HepG2 (cell line): ENCODE data around the gene VDR. TPM values are rescaled to one million over a fixed set of nuclear protein-coding genes. Genes with fewer than 3 reads are reported as not detected.

Source experiments
- ATAC-seq: fragments of 200-7000 bp; cut with Tn5 transposase; 3 replicates; pipeline ENCODE4 v1.9.1; 2020; ENCODE audit warnings: mild to moderate bottlenecking, moderate library complexity
- BruUV-seq: library from RNA; stranded (reverse); fragments of 400-500 nt; replicated peaks from 2 replicates; lab custom pipeline; 2021; lab: Mats Ljungman, UMichigan
- CTCF ChIA-PET: fragments of 300-600 bp; formaldehyde crosslinking; extraction: SDS; loops from one replicate; lab custom pipeline; 2021; ENCODE audit warnings: low total read pairs, inconsistent platforms, low intra/inter-chr PET ratio; lab: Yijun Ruan, JAX
- POLR2A ChIA-PET: fragments of 350-600 bp; sonication (Branson Sonifier 250); formaldehyde crosslinking; loops from one replicate; lab custom pipeline; 2020; ENCODE audit warnings: antibody characterized with exemption, inconsistent platforms; lab: Yijun Ruan, JAX
- DNase-seq: peaks from one replicate; pipeline ENCODE4 v3.0.0-alpha.2; 2015; ENCODE audit warnings: low spot score
- FAIRE-seq: peaks from 3 replicates; lab custom pipeline; 2011; peaks lifted over from hg19 to GRCh38; lab: Jason Lieb, UNC
- H2AFZ ChIP-seq: one replicate; pipeline ENCODE4 v1.6.1; 2011; ENCODE audit warnings: low read length, inconsistent platforms
- H3K27ac ChIP-seq: fragments of 300-600 bp; 3 replicates; pipeline ENCODE4 v1.8.0; 2011; ENCODE audit warnings: mixed run types, mild to moderate bottlenecking, mixed read lengths, low read length, inconsistent platforms; ENCODE audit not compliant: insufficient read depth; ENCODE audit errors: extremely low read length
- H3K27me3 ChIP-seq, 2 experiments: fragments of 200-600 bp in 1 of 2; 2 replicates in 1 of 2; 3 replicates in 1 of 2; pipeline versions ENCODE4 v1.6.0 to v1.8.0; 2011; ENCODE audit warnings: low read length in 2 of 2, mild to moderate bottlenecking in 2 of 2, moderate library complexity in 2 of 2, inconsistent platforms in 1 of 2; ENCODE audit not compliant: insufficient read depth in 2 of 2, control insufficient read depth in 1 of 2
- H3K36me3 ChIP-seq, 2 experiments: fragments of 200-600 bp in 1 of 2; replicated peaks in 1 of 2; 2 replicates in 1 of 2; 3 replicates in 1 of 2; pipeline versions ENCODE4 v1.5.1 to v1.8.0; 2011; ENCODE audit warnings: low read length in 2 of 2, inconsistent platforms in 1 of 2; ENCODE audit not compliant: insufficient read depth in 2 of 2, control insufficient read depth in 1 of 2
- H3K4me1 ChIP-seq: 2 replicates; pipeline ENCODE4 v1.5.1; 2012; ENCODE audit warnings: low read length, inconsistent platforms; ENCODE audit not compliant: insufficient read depth
- H3K4me2 ChIP-seq: 2 replicates; pipeline ENCODE4 v1.6.0; 2011; ENCODE audit warnings: low read depth, low read length, inconsistent platforms
- H3K4me3 ChIP-seq, 3 experiments: fragments of 200-600 bp in 1 of 3; sonication (generic), shearing (Covaris generic) in 1 of 3; replicated peaks in 1 of 3; 2 replicates each; pipeline ENCODE4 v1.5.1; 2011 to 2016; ENCODE audit warnings: low read length in 3 of 3, inconsistent platforms in 2 of 3, low read depth in 2 of 3, mild to moderate bottlenecking in 2 of 3, control low read depth in 1 of 3, mixed read lengths in 1 of 3; ENCODE audit not compliant: insufficient read depth in 1 of 3
- H3K79me2 ChIP-seq: one replicate; pipeline ENCODE4 v1.6.1; 2011; ENCODE audit warnings: low read length, inconsistent platforms; ENCODE audit not compliant: insufficient read depth
- H3K9ac ChIP-seq: 2 replicates; pipeline ENCODE4 v1.6.0; 2011; ENCODE audit warnings: mild to moderate bottlenecking, low read depth, low read length, inconsistent platforms; ENCODE audit not compliant: insufficient read depth
- H3K9me3 ChIP-seq: 2 replicates; pipeline ENCODE4 v1.5.1; 2012; ENCODE audit warnings: mild to moderate bottlenecking, low read length
- H4K20me1 ChIP-seq: 2 replicates; pipeline ENCODE4 v1.6.0; 2011; ENCODE audit warnings: inconsistent platforms, mild to moderate bottlenecking, low read length, moderate library complexity; ENCODE audit not compliant: insufficient read depth
- AKAP8 ChIP-seq: sonication (generic); formaldehyde crosslinking; IDR thresholded peaks from 2 replicates; pipeline ENCODE4 v1.5.1; 2020; ENCODE audit warnings: mild to moderate bottlenecking, missing genetic modification reagents
- ARHGAP35 ChIP-seq: sonication (generic); formaldehyde crosslinking; IDR thresholded peaks from 2 replicates; pipeline ENCODE4 v1.9.0; 2022; ENCODE audit warnings: mild to moderate bottlenecking, inconsistent platforms, moderate library complexity, missing genetic modification reagents, borderline replicate concordance
- BRCA1 ChIP-seq: sonication (generic); formaldehyde crosslinking; IDR thresholded peaks from 2 replicates; pipeline ENCODE4 v1.4.0; 2020; ENCODE audit warnings: missing genetic modification reagents
- CENPX ChIP-seq: sonication (generic); formaldehyde crosslinking; IDR thresholded peaks from 2 replicates; pipeline ENCODE4 v1.9.0; 2021; ENCODE audit warnings: mild to moderate bottlenecking, missing genetic modification reagents, moderate library complexity
- FOXA3 ChIP-seq: IDR thresholded peaks from 2 replicates; pipeline ENCODE4 v1.6.1; 2016; ENCODE audit warnings: missing genetic modification reagents, missing compliant biosample characterization
- HDAC2 ChIP-seq: sonication (generic); formaldehyde crosslinking; IDR thresholded peaks from 2 replicates; pipeline ENCODE4 v1.4.0; 2020; ENCODE audit warnings: missing genetic modification reagents
- KAT2B ChIP-seq: fragments of 150-350 bp; IDR thresholded peaks from 2 replicates; pipeline ENCODE4 v1.6.1; 2014; ENCODE audit warnings: low read depth, low read length, borderline replicate concordance
- MAF1 ChIP-seq: sonication (generic); formaldehyde crosslinking; IDR thresholded peaks from 2 replicates; pipeline ENCODE4 v1.5.0; 2020; ENCODE audit warnings: missing genetic modification reagents, borderline replicate concordance
- TBP ChIP-seq: sonication (generic); formaldehyde crosslinking; IDR thresholded peaks from 2 replicates; pipeline ENCODE4 v1.5.0; 2020; ENCODE audit warnings: missing genetic modification reagents
- ZBTB42 ChIP-seq: sonication (generic); formaldehyde crosslinking; IDR thresholded peaks from 2 replicates; pipeline ENCODE4 v1.5.0; 2020; ENCODE audit warnings: mild to moderate bottlenecking, missing genetic modification reagents
- ZFP36 ChIP-seq: fragments of 150-350 bp; IDR thresholded peaks from 2 replicates; pipeline ENCODE4 v1.6.1; 2018; ENCODE audit warnings: borderline replicate concordance, low read length, low read depth; ENCODE audit not compliant: partially characterized antibody
- ZNF160 ChIP-seq: sonication (generic); formaldehyde crosslinking; IDR thresholded peaks from 2 replicates; pipeline ENCODE4 v1.8.0; 2022; ENCODE audit warnings: mild to moderate bottlenecking, inconsistent platforms, missing genetic modification reagents
- ZNF180 ChIP-seq: sonication (generic); formaldehyde crosslinking; IDR thresholded peaks from 2 replicates; pipeline ENCODE4 v1.4.0; 2020; ENCODE audit warnings: low read depth, missing genetic modification reagents, borderline replicate concordance
- ZNF333 ChIP-seq: sonication (generic); formaldehyde crosslinking; IDR thresholded peaks from 2 replicates; pipeline ENCODE4 v1.4.0; 2020; ENCODE audit warnings: mild to moderate bottlenecking, missing genetic modification reagents, borderline replicate concordance
- ZSCAN29 ChIP-seq: sonication (generic); formaldehyde crosslinking; conservative IDR thresholded peaks from 2 replicates; pipeline ENCODE4 v1.4.0; 2020; ENCODE audit warnings: mild to moderate bottlenecking, missing genetic modification reagents
- WGBS: methylation state at CpG from one replicate; pipeline ENCODE4 v1.1.6; 2017; ENCODE audit warnings: low lambda C conversion rate; 5-methylcytosine and 5-hydroxymethylcytosine counted together
- in situ Hi-C: cut with HindIII; loops from 2 replicates; pipeline ENCODE4 v1.10.0; 2017; ENCODE audit warnings: low pct_unique_long_range_greater_than_20kb; ENCODE audit not compliant: extremely low pct_ligation_motif_present
- intact Hi-C: fragments of 100-400 bp; cut with micrococcal nuclease; formaldehyde crosslinking; loops from one replicate; pipeline ENCODE4 v1.10.0; 2022; ENCODE audit not compliant: unreplicated experiment
- polyA plus RNA-seq, 8 experiments: library from polyadenylated mRNA; depleted of rRNA in 3 of 8; stranded (reverse) in 7 of 8; unstranded in 1 of 8; fragments of >200 nt; fragmentation: Illumina TruSeq in 4 of 8; extraction: Trizol in 4 of 8; gene quantifications; 2 replicates each; pipeline versions ENCODE4 v1.2.1 to v1.2.3, GENCODE V29; 2011 to 2016; ENCODE audit warnings: low read depth in 4 of 8, missing spikeins in 1 of 8, mixed read lengths in 1 of 8; ENCODE audit not compliant: insufficient read depth in 1 of 8
- total RNA-seq, 5 experiments: library from RNA; depleted of rRNA; stranded (reverse); fragments of >200 nt; fragmentation: Illumina TruSeq; extraction: Trizol; gene quantifications; 2 replicates each; pipeline ENCODE4 v1.2.3, GENCODE V29; 2016; ENCODE audit warnings: low read depth in 1 of 5
- TF ChIP-seq, protein P1 (sequence below): IDR thresholded peaks from 2 replicates; pipeline ENCODE4 v1.6.1; 2016; ENCODE audit warnings: mild to moderate bottlenecking
- TF ChIP-seq, protein P2 (sequence below): sonication (generic); formaldehyde crosslinking; IDR thresholded peaks from 2 replicates; pipeline ENCODE4 v1.8.1; 2023; ENCODE audit warnings: mild to moderate bottlenecking, missing genetic modification reagents, borderline replicate concordance
- TF ChIP-seq, protein P3 (sequence below): sonication (generic); formaldehyde crosslinking; IDR thresholded peaks from 2 replicates; pipeline ENCODE4 v1.4.0; 2020; ENCODE audit warnings: mild to moderate bottlenecking, low read depth, missing genetic modification reagents
- TF ChIP-seq, protein P4 (sequence below): IDR thresholded peaks from 2 replicates; pipeline ENCODE4 v1.6.1; 2016; ENCODE audit warnings: missing compliant biosample characterization, missing genetic modification reagents, borderline replicate concordance
- TF ChIP-seq, protein P5 (sequence below): sonication (generic); formaldehyde crosslinking; IDR thresholded peaks from 2 replicates; pipeline ENCODE4 v1.5.0; 2020; ENCODE audit warnings: missing genetic modification reagents

VDR gene
- total and polyA plus RNA-seq, 2 of the 13 experiments (the other 11 are each of a cell fraction or from before 2014, with no cell fraction given) = 0.08 to 0.33 TPM

DNA sequence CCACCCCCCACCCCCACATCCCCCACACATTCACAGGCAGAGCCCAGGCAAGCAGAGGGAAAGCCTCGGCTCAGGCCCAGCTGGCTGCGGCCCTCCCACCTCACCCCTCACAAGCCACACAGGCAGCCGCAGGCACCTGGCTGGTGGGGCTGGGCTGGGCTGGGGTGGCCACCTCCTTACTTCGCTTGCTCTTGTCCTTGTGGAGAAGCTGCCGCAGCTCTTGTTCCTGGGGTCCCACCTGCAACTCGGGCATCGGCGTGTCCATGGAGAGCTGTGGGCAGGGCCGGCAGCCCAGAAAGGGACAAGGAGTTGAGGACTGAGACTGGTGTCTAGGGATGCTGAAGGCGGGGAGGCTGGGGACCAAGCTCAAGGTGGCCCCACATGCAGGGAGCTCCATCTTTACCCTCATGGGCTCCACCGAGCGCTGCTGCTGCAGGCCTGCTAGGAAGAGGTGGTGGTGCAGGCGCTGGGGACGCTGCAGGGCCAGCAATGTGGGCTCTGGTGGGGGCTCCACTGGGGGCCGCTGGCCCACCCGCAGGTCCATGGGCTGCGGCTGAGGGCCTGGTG is 106.3 kb downstream of the VDR start:
- Histone ChIP-seq H3K9ac (no peak overlapping the region), H4K20me1 (no peaks in the 10 kb centered on the region), H3K79me2 (no peaks in the 10 kb centered on the region), H2AFZ (no peak overlapping the region), H3K27ac (no peak overlapping the region), H3K27me3 (no peaks in the 10 kb centered on the region), H3K4me1 (no peaks in the 10 kb centered on the region), H3K36me3 (peaks cover 0 to 2% of the 10 kb centered on the region in 2 experiments; a peak in 1 of 5 replicates), H3K4me2 (no peak overlapping the region), H3K9me3 (no peaks in the 10 kb centered on the region), H3K4me3 (no peak overlapping the region)
- ATAC-seq = no peak
- FAIRE-seq = no peak
- intact Hi-C loops (no loop called here), in situ Hi-C loops (no loop called here)
- CTCF ChIA-PET = interaction anchor here (3.7 kb wide), 1 partner anchor 40 kb away, joined by 33 read pairs; no protein-coding TSS in a partner anchor
- BruUV-seq = no TSS peak
- POLR2A ChIA-PET = no interaction called here
- 96% methylated on average over 12 of the region's 17 CpGs for WGBS
- no peak for DNase-seq
- TF ChIP-seq BRCA1 (CRISPR knock-in tag) (no peak), ZNF180 (CRISPR knock-in tag) (no peak), KAT2B (no peak), MAF1 (CRISPR knock-in tag) (no peak), ZNF333 (CRISPR knock-in tag) (no peak), ZFP36 (no peak), HDAC2 (CRISPR knock-in tag) (no peak), TBP (CRISPR knock-in tag) (no peak), FOXA3 (CRISPR knock-in tag) (no peak), ZSCAN29 (no peak), ZNF160 (CRISPR knock-in tag) (no peak), AKAP8 (CRISPR knock-in tag) (no peak), ZBTB42 (CRISPR knock-in tag) (no peak), ARHGAP35 (CRISPR knock-in tag) (no peak), CENPX (CRISPR knock-in tag) (no peak)
- TF ChIP-seq, protein P1, sequence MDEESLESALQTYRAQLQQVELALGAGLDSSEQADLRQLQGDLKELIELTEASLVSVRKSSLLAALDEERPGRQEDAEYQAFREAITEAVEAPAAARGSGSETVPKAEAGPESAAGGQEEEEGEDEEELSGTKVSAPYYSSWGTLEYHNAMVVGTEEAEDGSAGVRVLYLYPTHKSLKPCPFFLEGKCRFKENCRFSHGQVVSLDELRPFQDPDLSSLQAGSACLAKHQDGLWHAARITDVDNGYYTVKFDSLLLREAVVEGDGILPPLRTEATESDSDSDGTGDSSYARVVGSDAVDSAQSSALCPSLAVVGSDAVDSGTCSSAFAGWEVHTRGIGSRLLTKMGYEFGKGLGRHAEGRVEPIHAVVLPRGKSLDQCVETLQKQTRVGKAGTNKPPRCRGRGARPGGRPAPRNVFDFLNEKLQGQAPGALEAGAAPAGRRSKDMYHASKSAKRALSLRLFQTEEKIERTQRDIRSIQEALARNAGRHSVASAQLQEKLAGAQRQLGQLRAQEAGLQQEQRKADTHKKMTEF = no peak
- TF ChIP-seq, protein P2, sequence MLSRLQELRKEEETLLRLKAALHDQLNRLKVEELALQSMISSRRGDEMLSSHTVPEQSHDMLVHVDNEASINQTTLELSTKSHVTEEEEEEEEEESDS (CRISPR knock-in tag) = no peak
- TF ChIP-seq, protein P3, sequence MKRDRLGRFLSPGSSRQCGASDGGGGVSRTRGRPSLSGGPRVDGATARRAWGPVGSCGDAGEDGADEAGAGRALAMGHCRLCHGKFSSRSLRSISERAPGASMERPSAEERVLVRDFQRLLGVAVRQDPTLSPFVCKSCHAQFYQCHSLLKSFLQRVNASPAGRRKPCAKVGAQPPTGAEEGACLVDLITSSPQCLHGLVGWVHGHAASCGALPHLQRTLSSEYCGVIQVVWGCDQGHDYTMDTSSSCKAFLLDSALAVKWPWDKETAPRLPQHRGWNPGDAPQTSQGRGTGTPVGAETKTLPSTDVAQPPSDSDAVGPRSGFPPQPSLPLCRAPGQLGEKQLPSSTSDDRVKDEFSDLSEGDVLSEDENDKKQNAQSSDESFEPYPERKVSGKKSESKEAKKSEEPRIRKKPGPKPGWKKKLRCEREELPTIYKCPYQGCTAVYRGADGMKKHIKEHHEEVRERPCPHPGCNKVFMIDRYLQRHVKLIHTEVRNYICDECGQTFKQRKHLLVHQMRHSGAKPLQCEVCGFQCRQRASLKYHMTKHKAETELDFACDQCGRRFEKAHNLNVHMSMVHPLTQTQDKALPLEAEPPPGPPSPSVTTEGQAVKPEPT (CRISPR knock-in tag) = no peak
- TF ChIP-seq, protein P4, sequence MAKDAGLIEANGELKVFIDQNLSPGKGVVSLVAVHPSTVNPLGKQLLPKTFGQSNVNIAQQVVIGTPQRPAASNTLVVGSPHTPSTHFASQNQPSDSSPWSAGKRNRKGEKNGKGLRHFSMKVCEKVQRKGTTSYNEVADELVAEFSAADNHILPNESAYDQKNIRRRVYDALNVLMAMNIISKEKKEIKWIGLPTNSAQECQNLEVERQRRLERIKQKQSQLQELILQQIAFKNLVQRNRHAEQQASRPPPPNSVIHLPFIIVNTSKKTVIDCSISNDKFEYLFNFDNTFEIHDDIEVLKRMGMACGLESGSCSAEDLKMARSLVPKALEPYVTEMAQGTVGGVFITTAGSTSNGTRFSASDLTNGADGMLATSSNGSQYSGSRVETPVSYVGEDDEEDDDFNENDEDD (CRISPR knock-in tag) = no peak
- TF ChIP-seq, protein P5, sequence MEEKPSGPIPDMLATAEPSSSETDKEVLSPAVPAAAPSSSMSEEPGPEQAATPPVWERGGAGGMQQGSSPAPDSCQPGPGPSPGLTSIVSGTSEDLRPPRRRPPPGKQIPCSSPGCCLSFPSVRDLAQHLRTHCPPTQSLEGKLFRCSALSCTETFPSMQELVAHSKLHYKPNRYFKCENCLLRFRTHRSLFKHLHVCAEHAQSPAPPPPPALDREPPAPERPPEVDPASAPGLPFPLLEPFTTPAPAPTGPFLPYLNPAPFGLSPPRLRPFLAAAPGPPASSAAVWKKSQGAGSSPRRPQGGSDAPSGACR (CRISPR knock-in tag) = no peak
